CD4-positive, alpha-beta T cell treated with Interleukin-21 for 1 hour (primary cell): Measurements from ENCODE around the gene OMP.
"Not testable (repeated sequence)": the region's sequence is repeated elsewhere in the genome, so short reads cannot be mapped to it uniquely, and the experiment has no call there.

Source experiments
- DNase-seq: peaks from one replicate; pipeline ENCODE4 v3.0.0-alpha.2; 2020

The OMP gene

GRCh38 chr11:77102246-77103210 lies at the start of gene OMP:
TSS of gene OMP (plus strand) at chr11:77102840. CDS start at chr11:77102840, 0 bp downstream.
- no peak for DNase-seq

- DNase-seq, result no peak
Measured at GRCh38 chr11:77053217-77054015, 49.2 kb upstream of the OMP start.

GRCh38 chr11:77054084-77054483 lies 48.6 kb upstream of the OMP start:
- DNase-seq, result no peak

- DNase-seq, result no peak
Measured at GRCh38 chr11:77055101-77055561, 47.5 kb upstream of the OMP start.

GRCh38 chr11:77055913-77056312 lies 46.7 kb upstream of the OMP start:
- no peak for DNase-seq

- DNase-seq, result no peak
Measured at GRCh38 chr11:77056814-77057402, 45.7 kb upstream of the OMP start.

- no peak for DNase-seq
Measured at GRCh38 chr11:77057938-77058474, 44.6 kb upstream of the OMP start.

GRCh38 chr11:77058900-77059299 lies 43.7 kb upstream of the OMP start:
- no peak for DNase-seq

GRCh38 chr11:77059806-77060205 lies 42.8 kb upstream of the OMP start:
- no peak for DNase-seq

- no peak for DNase-seq
Measured at GRCh38 chr11:77060234-77060633, 42.4 kb upstream of the OMP start.

GRCh38 chr11:77061258-77061657 lies 41.4 kb upstream of the OMP start:
- DNase-seq, result not testable (repeated sequence)

- DNase-seq, result no peak
Measured at GRCh38 chr11:77062924-77063323, 39.7 kb upstream of the OMP start.

- no peak for DNase-seq
Measured at GRCh38 chr11:77063407-77063806, 39.2 kb upstream of the OMP start.

GRCh38 chr11:77063861-77064260 lies 38.8 kb upstream of the OMP start:
- no peak for DNase-seq

GRCh38 chr11:77064648-77065217 lies 37.9 kb upstream of the OMP start:
- no peak for DNase-seq

GRCh38 chr11:77065878-77066228 lies 36.8 kb upstream of the OMP start:
- DNase-seq, result no peak

GRCh38 chr11:77066229-77067042 lies 36.2 kb upstream of the OMP start, which contains the start of gene CAPN5:
TSS of gene CAPN5 (plus strand) at chr11:77066971. CDS start at chr11:77084887, 17,916 bp downstream.
- peak; percentile 90 for DNase-seq

- DNase-seq, result no peak
Measured at GRCh38 chr11:77067861-77068443, 34.7 kb upstream of the OMP start.

GRCh38 chr11:77068457-77069335 lies 33.9 kb upstream of the OMP start:
- no peak for DNase-seq

- DNase-seq, result no peak
Measured at GRCh38 chr11:77069336-77069968, 33.2 kb upstream of the OMP start.
